GM23248 (cell line): ENCODE measurements around the gene EMD. TPM values are rescaled to one million over a fixed set of nuclear protein-coding genes. Genes with fewer than 3 reads are reported as not detected.

Experiments used
- DNase-seq: peaks from one replicate; pipeline ENCODE4 v3.0.0-alpha.2; 2015
- H2AFZ ChIP-seq: fragments of 200-600 bp; sonication (generic); 2 replicates; pipeline ENCODE4 v1.6.1; 2016; ENCODE audit warnings: antibody characterized with exemption
- H3F3A ChIP-seq: fragments of 200-600 bp; sonication (generic); 2 replicates; pipeline ENCODE4 v1.6.1; 2016; ENCODE audit warnings: mild to moderate bottlenecking, antibody characterized with exemption, mixed run types; ENCODE audit not compliant: insufficient read depth
- H3K27ac ChIP-seq: fragments of 200-600 bp; sonication (generic); 2 replicates; pipeline ENCODE4 v1.5.1; 2016; ENCODE audit warnings: mild to moderate bottlenecking
- H3K27me3 ChIP-seq: fragments of 200-600 bp; sonication (generic); replicated peaks from 2 replicates; pipeline ENCODE4 v1.6.1; 2016; ENCODE audit warnings: mild to moderate bottlenecking; ENCODE audit not compliant: insufficient read depth
- H3K36me3 ChIP-seq: fragments of 200-600 bp; sonication (generic); 2 replicates; pipeline ENCODE4 v1.6.1; 2016; ENCODE audit warnings: low read depth, mild to moderate bottlenecking
- H3K4me1 ChIP-seq: fragments of 200-600 bp; sonication (generic); 2 replicates; pipeline ENCODE4 v1.6.1; 2016; ENCODE audit warnings: mild to moderate bottlenecking; ENCODE audit not compliant: insufficient read depth
- H3K4me2 ChIP-seq: fragments of 200-600 bp; sonication (generic); one replicate; pipeline ENCODE4 v1.6.1; 2016; ENCODE audit warnings: mild to moderate bottlenecking; ENCODE audit not compliant: unreplicated experiment
- H3K4me3 ChIP-seq: fragments of 200-600 bp; sonication (generic); 2 replicates; pipeline ENCODE4 v1.5.1; 2016; ENCODE audit warnings: mild to moderate bottlenecking
- H3K79me2 ChIP-seq: fragments of 200-600 bp; sonication (generic); 2 replicates; pipeline ENCODE4 v1.6.1; 2016; ENCODE audit warnings: mild to moderate bottlenecking; ENCODE audit not compliant: insufficient read depth
- H3K9ac ChIP-seq: fragments of 200-600 bp; sonication (generic); 2 replicates; pipeline ENCODE4 v1.6.1; 2016; ENCODE audit warnings: mild to moderate bottlenecking
- H3K9me2 ChIP-seq: fragments of 200-600 bp; sonication (generic); 2 replicates; pipeline ENCODE4 v1.6.1; 2016; ENCODE audit warnings: mixed run types, mild to moderate bottlenecking, moderate library complexity; ENCODE audit not compliant: insufficient read depth
- H3K9me3 ChIP-seq: fragments of 200-600 bp; sonication (generic); one replicate; pipeline ENCODE4 v1.6.1; 2017; ENCODE audit warnings: low read depth
- H4K20me1 ChIP-seq: fragments of 200-600 bp; sonication (generic); 2 replicates; pipeline ENCODE4 v1.6.0; 2016; ENCODE audit not compliant: insufficient read depth
- EZH2 ChIP-seq: fragments of 200-600 bp; sonication (generic); IDR thresholded peaks from 2 replicates; pipeline ENCODE4 v1.6.1; 2018; ENCODE audit warnings: antibody characterized with exemption, mild to moderate bottlenecking; ENCODE audit not compliant: insufficient read depth, poor library complexity, severe bottlenecking
- EZH2phosphoT487 ChIP-seq: fragments of 200-600 bp; sonication (generic); IDR thresholded peaks from 2 replicates; pipeline ENCODE4 v1.6.1; 2018; ENCODE audit warnings: antibody characterized with exemption, moderate library complexity, mild to moderate bottlenecking, low read depth; ENCODE audit not compliant: insufficient read depth
- WGBS, 2 experiments: methylation state at CpG; one replicate each; pipeline ENCODE4 v1.1.6; 2015 to 2017; ENCODE audit warnings: low lambda C conversion rate in 2 of 2, low coverage in 1 of 2; ENCODE audit errors: missing lambda C conversion rate in 2 of 2; 5-methylcytosine and 5-hydroxymethylcytosine counted together
- in situ Hi-C: fragments of 300-500 bp; cut with MboI; formaldehyde crosslinking; loops from 2 replicates; pipeline ENCODE4 v1.15.0; 2020
- polyA plus RNA-seq: library from polyadenylated mRNA; unstranded; fragments of >200 nt; fragmentation: Nextera tagmentation; extraction: Ambion mirVana; gene quantifications from 2 replicates; pipeline ENCODE4 v1.2.1, GENCODE V29; 2016
- total RNA-seq: library from RNA; depleted of rRNA; stranded (reverse); fragments of >200 nt; shearing (Covaris generic); gene quantifications from 2 replicates; pipeline ENCODE4 v1.2.3, GENCODE V29; 2014

EMD gene
- total and polyA plus RNA-seq, 2 experiments from 2014 or later = 39.7 to 96.0 TPM

DNA sequence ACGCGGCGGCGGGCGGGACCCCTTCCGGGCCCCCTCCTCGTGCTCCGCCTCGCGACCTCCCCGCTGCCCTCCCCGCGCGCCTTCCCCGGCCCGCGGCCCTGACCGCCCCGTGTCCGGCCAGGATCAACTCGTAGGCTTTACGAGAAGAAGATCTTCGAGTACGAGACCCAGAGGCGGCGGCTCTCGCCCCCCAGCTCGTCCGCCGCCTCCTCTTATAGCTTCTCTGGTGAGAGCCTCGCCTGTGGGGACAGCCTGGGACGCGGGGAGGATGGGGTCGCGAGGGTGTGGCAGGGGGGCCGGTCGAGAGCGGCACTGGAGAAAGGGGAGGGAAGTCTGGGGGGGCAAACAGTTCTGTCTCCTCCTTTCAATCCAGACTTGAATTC, 465 bp downstream of the EMD start:
- peak; percentile 28 for DNase-seq
- H3K36me3 ChIP-seq = no peaks in the 10 kb centered on the region
- in situ Hi-C loops = no loop called here
- peak overlapping the region; percentile 85 for H3K4me3 ChIP-seq
- H3K9me2 ChIP-seq = no peaks in the 10 kb centered on the region
- 1% methylated on average over 17 of the region's 38 CpGs; no CpG with 5 or more reads in 1 of the 2 experiments for WGBS, 2 experiments
- H3K9me3 ChIP-seq = no peaks in the 10 kb centered on the region
- no peaks in the 10 kb centered on the region for H3K27me3 ChIP-seq
- H3F3A ChIP-seq = no peaks in the 10 kb centered on the region
- H3K4me2 ChIP-seq = peak overlapping the region; percentile 62
- TF ChIP-seq EZH2 (no peak), EZH2phosphoT487 (no peak)
- 0 out of 2 replicates have a peak, but pooled peaks cover 7% of the 10 kb centered on the region for H3K4me1 ChIP-seq
- H3K9ac ChIP-seq = peak overlapping the region; percentile 100
- peak overlapping the region; percentile 96 for H3K27ac ChIP-seq
- H3K79me2 ChIP-seq = peaks cover 24% of the 10 kb centered on the region
- H2AFZ ChIP-seq = no peak overlapping the region
- no peaks in the 10 kb centered on the region for H4K20me1 ChIP-seq

DNA sequence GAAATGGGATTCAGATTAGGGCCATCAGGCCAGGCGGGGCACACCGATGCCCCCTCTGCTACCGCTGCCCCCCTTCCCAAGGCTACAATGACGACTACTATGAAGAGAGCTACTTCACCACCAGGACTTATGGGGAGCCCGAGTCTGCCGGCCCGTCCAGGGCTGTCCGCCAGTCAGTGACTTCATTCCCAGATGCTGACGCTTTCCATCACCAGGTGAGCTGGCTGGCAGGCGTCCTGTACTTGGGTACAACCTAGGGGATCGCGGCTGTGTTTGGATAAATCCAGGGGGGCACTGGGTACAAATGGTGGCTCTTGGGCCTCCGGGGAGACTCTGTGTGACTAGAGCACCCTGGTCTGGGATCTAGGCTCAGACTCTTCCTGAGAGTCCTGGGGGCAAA, 1.1 kb downstream of the EMD start:
- DNase-seq = peak; percentile 55
- Histone ChIP-seq H3K27ac (peak overlapping the region; percentile 96), H3K9me3 (no peaks in the 10 kb centered on the region), H3K79me2 (peaks cover 24% of the 10 kb centered on the region), H3K9ac (peak overlapping the region; percentile 100), H4K20me1 (no peaks in the 10 kb centered on the region), H3K4me2 (peak overlapping the region; percentile 62), H3F3A (no peaks in the 10 kb centered on the region), H3K9me2 (no peaks in the 10 kb centered on the region), H3K36me3 (no peaks in the 10 kb centered on the region), H2AFZ (no peak overlapping the region), H3K27me3 (no peaks in the 10 kb centered on the region), H3K4me1 (0 out of 2 replicates have a peak, but pooled peaks cover 7% of the 10 kb centered on the region), H3K4me3 (peak overlapping the region; percentile 85)
- WGBS, 2 experiments = 10 to 12% methylated on average over 10 to 13 of the region's 13 CpGs
- TF ChIP-seq EZH2 (no peak), EZH2phosphoT487 (no peak)
- in situ Hi-C loops = no loop called here

- Histone ChIP-seq H3K9me2 (no peaks in the 10 kb centered on the region), H4K20me1 (no peaks in the 10 kb centered on the region), H3F3A (no peaks in the 10 kb centered on the region), H3K36me3 (no peaks in the 10 kb centered on the region), H3K9me3 (no peaks in the 10 kb centered on the region), H3K79me2 (peaks cover 24% of the 10 kb centered on the region), H3K9ac (peak overlapping the region; percentile 100), H3K4me2 (peak overlapping the region; percentile 62), H2AFZ (no peak overlapping the region), H3K4me1 (0 out of 2 replicates have a peak, but pooled peaks cover 7% of the 10 kb centered on the region), H3K27ac (no peak overlapping the region), H3K4me3 (peak overlapping the region; percentile 85), H3K27me3 (no peaks in the 10 kb centered on the region)
- WGBS, 2 experiments = 85 to 94% methylated on average over 5 to 7 of the region's 14 CpGs
- TF ChIP-seq EZH2phosphoT487 = no peak
- no peak for TF ChIP-seq EZH2
- in situ Hi-C loops = no loop called here
- no peak for DNase-seq
Measured at GRCh38 chrX:154380787-154381186, 1.7 kb downstream of the EMD start.

- Histone ChIP-seq H3K27me3 (no peaks in the 10 kb centered on the region), H4K20me1 (no peaks in the 10 kb centered on the region), H2AFZ (no peak overlapping the region), H3K79me2 (peaks cover 24% of the 10 kb centered on the region), H3K4me3 (no peak overlapping the region), H3K9me3 (no peaks in the 10 kb centered on the region), H3K27ac (no peak overlapping the region), H3K9ac (no peak overlapping the region), H3K36me3 (no peaks in the 10 kb centered on the region), H3K9me2 (no peaks in the 10 kb centered on the region), H3K4me2 (no peak overlapping the region), H3F3A (no peaks in the 10 kb centered on the region), H3K4me1 (0 out of 2 replicates have a peak, but pooled peaks cover 7% of the 10 kb centered on the region)
- DNase-seq = no peak
- TF ChIP-seq EZH2 = no peak
- no peak for TF ChIP-seq EZH2phosphoT487
- WGBS, 2 experiments = 71 to 80% methylated on average over 5 to 6 of the region's 6 CpGs
- in situ Hi-C loops = no loop called here
Measured at GRCh38 chrX:154381271-154381670, 2.2 kb downstream of the EMD start.
